GM18498 (cell line): ENCODE results near the gene HDGFL3.

Experiments used
- ATAC-seq: cut with Tn5 transposase; IDR thresholded peaks from one replicate; pipeline ENCODE4 v1.9.1; 2021; ENCODE audit warnings: mild to moderate bottlenecking, moderate library complexity; ENCODE audit not compliant: unreplicated experiment

HDGFL3 gene

DNA sequence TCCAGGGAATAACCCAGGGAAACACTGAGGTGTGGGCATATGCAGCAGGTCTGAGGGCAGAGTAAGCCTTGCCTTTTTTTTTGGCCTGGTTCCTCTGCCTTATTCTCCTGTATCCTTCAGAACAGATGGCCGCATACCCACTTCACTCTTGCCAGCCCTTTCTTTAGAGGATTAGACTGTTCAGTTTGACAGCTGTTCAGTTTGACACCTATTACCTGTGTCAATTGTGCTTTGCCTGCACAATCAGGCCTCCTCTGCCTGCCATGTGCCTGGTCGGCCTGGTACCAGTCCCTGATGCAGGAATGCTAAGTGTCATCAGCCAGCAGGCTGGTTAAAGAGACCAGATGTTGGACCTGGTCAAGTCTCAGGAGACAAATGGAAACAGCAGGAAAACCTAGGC is 77.8 kb downstream of the HDGFL3 start:
- ATAC-seq, result no peak

DNA sequence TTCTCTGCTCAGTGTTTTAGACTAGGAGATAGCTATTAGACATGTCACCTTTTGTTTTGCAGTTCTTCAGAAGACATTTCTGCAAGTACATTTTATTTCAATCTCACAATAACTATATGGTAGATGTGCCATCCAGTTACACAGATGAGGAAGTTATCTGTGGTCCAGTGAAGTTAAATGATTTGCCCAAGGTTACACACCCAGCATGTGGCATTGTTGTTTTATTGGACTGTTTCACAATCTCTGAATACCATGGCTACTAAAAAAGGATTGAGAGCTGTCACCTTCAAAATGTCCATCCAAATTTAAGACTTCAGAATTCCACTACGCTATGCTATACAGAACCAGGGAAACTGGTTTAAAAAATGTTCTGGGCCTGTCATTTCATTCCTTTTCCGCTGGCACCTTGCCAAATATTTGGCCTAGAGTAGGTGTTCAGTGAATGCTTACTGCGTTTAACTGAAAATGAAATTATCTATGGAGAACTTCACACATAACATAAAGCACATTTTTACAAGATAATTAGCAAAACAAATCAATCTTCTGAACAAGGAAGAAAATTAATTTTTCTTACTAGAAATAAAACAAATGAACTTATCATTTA is 80.0 kb downstream of the HDGFL3 start:
- ATAC-seq, result no peak

DNA sequence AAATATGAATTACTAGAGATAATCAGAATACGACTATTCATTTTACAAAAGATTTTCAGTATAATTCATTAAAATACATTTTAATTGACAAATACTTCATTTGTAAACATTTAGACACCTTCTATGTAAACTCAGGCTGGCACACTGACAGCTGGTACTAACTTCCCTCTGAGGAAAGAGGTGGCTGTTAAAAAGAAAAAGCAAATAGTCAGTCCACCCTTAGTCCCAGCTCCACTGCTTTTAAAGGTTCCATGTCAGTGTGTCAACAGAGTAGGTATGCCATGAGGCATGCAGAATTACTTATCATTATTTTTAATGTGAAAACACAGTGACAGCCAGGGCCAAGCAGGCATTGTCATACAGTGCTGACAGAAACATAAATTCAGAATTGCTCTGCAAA is 84.1 kb downstream of the HDGFL3 start:
- ATAC-seq, result no peak

DNA sequence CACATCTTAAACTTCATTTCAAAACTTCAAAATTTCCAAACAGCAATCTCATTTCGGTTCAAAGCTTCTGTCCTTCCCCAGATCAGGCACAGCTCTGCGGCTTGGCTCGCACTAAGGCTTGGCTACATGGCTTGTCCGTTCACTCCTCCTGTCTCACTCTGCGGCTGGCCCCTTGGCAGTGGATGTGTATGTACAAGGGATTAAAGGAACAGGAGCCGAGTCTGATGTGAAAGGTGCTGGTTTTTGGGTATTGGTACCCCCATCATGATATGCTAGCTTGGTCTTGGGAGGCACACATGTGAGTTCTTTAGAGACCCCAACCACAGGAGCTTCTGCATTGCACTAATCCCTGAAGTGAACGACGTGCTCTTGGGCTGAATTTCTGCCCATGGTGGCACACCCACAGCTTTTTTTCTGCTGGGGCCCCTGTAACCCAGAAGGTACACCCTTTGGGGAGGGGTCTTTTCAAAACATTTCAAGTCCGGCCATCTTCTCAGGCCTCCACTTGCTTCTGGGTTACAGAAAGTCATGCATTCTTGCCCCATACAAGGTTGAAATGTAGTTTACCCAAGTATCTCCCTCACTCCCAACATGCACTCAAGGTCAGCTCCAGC is 87.5 kb downstream of the HDGFL3 start:
- ATAC-seq, result no peak

DNA sequence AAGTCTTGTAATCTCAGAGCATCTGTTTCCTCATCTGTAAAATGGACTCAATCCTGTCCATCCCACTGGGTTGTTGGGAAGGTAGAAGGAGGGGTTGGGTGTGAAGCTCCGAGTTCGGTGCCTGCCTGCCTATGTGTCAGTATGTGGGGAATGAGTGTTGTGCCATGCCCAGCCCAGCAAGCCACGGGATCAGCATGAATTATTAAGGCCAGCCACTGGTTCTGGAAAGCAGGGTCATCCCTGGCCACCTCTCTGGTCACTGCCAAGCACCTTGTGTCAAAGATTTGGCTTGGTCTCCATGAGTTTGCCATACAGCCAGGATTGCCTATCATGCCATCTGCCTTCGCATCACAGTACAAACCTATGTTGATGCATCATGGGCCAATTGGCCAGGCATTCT is 88.7 kb downstream of the HDGFL3 start:
- ATAC-seq, result no peak

DNA sequence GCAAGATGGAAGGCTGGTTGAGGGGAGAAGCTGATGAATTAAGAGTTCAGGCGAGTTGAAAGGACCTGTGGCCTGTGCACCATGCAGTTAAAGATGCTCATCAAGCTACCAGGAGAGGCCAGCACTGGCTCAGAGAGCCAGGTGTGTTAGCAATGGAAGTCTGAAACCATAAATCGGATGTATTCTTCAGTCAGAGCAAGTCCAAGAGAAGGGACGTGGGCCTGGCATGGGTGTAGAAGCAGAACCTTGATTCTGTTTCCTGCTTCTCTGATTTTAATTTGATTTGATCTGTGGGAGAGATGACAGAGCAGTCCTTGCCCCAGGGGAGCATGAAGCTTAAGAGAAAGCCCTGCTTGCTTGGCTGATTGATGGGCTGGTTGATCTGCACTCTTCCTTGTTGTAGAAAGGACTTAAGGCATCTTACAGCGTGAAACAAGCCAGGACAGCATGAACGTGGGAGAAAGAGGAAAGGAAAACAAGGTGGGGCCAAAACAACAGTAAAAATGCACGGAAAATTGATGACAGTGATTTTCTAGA is 89.3 kb downstream of the HDGFL3 start:
- ATAC-seq, result no peak

DNA sequence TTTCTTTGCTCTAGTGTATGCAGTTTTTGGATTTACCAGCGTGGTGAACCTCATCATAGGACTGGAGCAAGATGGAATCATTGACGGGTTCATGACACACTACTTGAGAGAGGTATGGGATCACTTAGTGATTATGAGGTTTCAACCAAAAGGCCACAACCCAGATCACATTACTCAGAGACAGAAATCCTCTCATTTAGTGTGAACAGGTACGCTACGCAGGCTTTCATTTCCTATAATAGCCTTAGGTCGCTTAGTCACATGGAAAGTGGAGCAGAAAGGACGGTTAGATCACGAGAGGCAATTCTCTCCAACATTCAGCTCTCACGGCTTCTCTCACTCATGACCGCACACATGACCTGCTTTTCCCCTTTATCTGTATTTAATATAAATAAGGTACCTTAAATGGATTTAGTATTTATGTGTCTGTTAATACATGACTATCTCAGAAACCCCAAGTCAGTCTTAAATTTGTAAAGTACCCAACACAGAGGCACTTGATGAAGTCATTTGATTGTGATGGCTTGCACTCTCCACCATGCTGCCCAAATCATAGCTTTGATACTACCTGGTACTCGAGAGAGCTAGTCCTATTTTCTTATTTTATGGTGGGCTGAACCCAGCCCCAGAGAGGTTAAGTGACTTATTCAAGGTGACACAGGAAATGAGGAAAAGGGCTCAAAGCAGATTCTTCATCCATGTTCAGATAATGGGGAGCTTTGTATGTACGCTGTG is 91.6 kb downstream of the HDGFL3 start:
- peak; percentile 45 for ATAC-seq

DNA sequence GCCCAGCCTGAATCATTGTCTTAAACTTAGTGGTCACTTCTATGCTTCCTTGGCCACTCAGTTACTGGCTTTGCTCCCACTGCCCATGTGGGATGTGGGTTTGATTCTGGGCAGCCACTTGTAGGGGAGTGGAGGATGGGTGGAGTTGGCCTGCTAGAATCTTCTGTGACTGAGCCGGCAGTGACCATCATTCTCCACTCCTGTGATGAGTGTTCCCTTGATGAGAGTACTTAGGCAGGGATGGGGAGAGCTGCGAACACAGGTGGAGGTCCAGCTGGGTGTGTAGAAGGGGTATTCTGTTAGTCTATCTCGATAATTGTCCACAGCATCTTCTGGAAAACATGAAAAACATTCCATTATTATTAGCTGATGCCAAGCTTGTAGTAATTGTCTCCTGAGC is 92.2 kb downstream of the HDGFL3 start:
- no peak for ATAC-seq

DNA sequence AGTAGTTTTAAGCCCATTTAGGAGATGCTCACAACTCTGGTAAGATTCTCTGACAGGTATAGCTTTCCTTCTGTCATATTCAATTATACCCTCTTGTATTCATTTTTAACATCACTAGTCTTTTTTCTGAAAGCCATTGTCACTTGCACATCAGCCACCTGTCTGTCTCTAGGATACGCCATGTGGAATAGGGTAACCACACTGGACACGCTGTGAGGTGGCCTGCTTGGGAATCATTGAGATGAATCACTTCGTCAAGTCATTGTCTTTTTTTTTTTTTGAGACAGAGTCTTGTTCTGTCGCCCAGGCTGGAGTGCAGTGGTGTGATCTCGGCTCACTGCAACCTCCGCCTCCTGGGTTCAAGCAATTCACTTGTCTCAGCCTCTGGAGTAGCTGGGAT is 92.8 kb downstream of the HDGFL3 start:
- no peak for ATAC-seq

DNA sequence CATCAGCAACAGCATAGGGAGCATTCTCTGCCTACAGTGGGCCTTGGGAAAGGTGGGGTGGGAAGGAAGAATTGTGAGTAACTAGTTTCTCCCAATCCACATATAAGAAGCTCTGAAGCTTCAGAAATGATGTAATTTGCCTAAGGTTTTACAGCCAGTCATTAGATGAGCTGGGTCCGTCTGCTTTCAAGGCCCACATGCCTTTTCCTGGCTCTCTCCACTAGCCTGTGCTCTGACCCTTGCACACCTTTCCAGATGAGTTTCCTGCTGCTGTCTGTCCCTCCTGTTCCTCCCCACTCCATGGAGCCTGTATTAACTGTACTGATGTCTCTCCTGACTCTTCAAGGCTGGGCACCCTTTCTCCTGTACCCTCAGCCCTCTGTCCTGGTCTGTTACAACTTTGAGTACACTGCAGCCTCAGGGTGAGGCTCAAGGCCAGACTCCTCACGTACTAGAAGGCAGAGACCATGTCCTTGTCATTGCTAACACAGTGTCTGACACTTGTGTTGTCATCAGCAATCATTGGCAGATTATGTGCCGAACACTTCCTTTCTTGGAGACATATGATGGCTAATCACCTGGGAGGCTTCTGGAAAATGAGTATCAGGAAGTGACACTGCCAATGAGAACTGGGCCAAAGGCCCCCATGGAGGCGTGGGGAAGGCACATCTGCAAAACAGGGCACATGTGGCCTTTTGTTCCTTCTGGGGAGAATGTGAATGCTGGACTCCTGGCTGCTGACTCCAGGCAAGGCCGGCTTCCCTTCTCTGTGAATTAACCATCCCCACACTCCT is 93.5 kb downstream of the HDGFL3 start:
- no peak for ATAC-seq

DNA sequence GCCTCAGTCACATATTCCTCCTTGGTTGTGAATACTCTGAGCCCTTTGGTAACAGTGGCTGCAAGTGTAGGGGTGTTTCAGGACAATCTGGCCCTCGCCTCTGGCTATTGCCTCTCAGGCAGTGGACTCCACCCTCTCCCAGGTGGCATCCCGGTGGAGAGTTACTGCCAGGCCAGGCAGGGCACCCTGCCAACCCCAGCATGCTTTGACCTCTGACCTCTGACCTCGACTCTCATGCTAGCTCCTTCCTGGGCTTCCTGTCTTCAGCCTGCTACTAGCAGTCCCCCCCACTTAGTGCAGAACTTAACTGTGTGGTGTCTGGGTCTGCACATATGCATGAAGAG is 94.7 kb downstream of the HDGFL3 start:
- ATAC-seq, result no peak

DNA sequence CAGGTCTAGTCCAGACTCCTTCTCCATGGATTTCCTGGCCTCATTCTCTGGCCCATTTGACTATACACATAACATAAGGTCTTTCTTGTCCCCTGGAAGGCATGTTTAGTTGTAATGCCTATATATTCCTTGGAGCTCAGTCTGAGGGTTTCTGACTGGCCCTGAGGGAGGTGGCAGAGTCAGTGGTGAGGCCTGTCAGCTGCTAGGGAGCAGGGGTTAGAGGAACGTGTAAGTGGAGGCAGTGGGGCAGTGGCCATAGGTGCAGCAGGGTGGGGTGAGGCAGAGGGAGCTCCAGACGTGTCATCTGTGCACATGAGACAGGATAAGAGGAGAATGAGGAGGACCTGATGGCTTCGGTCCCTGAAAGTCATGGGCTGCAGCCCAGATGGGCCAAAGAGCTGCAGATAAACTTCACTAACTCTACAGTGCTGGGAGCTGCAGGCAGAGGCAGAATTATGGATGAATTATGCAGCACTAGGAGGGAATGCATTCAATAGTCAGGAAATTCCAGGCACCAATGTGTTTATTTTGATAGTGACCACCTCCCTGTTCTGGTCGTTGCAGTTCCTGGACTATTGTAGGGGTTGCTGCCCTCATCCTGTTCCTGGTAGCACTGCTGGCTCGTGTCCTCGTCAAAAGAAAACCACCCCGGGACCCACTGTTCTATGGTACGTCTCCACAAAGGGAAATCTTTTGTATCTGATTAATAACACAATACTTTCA is 95.2 kb downstream of the HDGFL3 start:
- no peak for ATAC-seq

DNA sequence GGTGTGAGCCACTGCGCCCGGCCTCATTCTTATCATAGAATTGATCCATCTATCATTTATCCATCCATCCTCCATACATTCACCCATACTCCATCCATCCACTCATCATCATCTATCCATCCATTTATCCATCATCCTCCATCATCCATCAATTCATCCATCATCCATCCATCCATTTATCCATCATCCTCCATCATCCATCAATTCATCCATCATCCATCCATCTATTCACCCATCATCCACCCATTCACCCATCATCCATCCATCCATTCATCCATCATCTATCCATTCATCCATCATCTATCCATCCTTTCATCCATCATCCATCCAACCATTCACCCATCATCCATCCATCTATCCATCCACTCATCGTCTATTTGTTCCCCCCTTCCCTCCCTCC is 96.5 kb downstream of the HDGFL3 start:
- no peak for ATAC-seq

DNA sequence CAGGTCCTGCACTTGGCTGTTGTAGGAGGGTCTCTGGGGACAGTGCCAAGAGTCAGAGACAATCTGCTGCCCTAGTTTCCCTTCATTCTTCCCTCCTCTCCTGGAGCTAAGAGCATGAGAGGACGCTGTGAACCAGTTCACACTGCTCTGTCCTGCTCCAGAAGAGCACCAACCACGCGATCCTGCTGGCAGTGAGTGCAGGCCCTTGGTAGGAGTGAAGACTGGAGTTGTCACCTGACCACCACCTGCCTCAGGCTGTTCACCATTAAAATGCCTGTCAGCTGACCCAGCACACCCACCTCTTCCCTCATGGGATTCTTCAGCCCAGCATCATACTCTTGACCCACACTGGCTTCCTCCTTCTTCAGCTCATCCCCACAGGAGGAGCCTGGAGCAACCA is 97.2 kb downstream of the HDGFL3 start:
- ATAC-seq, result no peak

DNA sequence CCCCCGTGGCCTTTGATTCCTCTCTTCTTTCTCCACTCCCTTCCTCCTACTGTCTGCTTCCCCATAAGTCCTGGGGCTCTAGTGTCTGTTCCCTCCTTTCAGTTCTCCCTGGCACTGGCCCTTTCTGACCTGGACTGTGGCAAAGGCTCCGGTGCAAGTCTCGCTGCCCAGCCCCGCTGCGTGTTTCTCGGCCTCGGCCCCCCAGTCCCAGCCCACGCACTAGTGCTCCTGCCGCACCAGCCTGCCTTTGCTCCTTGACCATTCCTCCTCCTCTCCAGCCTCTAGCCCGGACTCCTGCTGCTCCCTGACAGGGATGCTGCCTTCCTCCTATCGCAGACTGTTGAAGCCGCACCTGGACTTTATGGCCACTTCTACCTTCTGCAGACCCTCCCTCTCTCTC is 98.1 kb downstream of the HDGFL3 start:
- no peak for ATAC-seq

DNA sequence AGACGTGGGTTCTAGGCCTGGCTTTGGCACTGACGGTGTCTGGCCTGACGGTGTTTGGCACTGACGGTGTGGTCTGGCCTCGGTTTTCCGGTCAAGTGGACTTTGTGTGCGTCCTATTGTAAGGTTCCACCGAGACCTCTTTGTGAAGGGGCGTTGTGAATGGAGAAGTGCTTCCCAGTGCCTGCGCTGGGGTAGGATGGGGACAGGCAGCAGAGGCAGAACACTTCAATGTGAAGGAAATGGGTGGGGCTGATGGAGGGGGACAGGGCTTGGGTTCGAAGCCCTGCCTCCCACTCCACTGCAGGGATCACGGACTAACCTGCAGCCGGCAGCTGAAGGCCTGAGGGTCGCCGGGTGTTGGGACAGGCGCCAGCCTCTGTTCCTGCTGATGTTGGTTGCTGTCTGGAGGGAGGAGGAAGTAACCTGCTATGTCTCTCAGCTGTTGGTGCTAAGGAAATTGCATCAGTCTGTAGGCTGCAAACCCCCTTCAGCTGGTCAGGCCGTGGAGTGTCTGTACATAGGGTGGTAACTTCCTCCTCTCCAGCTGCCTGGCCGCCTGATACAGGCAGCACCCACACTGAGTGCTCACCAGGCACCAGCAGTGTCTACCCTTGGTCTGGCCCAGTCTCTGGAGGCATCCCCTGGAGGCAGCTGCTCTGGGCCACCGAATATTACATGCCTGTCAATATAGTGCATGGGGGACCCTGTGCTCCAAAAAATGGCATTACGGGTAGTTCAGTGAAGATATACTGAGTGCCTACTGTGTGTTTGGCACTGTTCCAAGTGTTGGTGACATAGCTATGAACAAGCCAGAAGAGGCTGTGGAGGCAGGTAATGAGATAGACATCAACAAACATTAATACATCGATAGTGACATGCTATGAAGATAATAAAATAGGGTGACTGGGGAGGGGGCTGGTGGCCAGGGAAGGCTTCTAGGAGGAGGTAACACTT is 99.1 kb downstream of the HDGFL3 start:
- ATAC-seq, result peak; percentile 47

DNA sequence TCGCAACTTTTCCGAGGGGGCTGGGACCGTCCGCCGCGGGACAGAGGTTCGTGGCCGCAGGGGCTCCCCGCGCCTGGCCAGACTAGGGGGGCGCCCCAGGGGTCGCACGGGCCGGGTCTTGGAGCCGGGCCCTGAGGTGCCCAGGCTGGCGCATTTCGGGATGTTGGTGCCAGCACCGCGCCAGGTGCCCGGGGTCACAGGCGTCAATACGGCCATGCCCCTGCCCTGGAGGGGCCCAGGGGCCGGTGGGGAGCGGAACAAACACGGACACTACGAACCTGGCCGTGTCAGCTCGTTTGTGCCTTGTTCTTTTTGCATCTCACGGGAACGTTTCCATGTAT is 99.8 kb downstream of the HDGFL3 start:
- peak; percentile 16 for ATAC-seq

DNA sequence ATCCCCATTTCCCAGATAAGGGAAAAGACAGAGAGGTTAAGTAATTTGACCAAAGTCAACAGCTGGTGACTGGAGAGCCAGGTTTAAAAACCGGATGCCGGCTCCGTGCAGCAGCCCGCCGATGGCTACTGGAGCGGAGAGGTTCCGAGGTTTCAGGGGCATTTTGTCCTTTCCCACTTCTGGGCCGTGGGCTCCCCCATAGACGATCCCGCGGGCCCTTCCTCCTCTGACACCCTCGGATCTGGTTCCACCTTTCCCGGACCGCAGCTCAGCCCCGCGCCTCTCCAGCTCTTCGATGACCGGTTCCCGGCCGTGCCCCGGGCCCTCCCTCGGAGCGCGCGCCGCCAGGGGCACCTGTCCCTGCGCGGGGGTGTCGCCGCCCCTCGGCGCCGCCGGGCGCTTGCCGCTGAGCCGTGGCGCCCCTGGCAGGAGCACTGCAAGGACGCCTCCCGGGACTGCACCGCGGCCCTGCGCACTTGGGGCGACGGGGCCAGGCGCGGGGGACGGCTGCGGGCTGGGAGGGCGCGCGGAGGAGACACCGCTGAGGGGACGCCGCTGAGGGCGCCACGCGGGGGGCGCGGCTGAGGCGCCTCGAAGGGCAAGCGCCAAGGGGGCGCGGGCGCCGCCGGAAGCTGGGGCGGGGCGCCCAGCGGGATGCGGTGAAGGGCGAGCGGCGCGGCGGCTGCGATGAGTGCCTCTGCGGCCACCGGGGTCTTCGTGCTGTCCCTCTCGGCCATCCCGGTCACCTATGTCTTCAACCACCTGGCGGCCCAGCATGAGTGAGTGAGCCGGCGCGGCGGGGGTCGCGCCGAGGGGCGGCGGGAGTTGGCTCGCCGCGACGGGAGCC is 100.4 kb downstream of the HDGFL3 start, which contains the start of gene TM6SF1:
Gene TM6SF1 (plus strand): TSS at position 652 of the 847 bp plus-strand sequence. CDS start 36 bp downstream, at position 688.
- peak; percentile 41 for ATAC-seq

DNA sequence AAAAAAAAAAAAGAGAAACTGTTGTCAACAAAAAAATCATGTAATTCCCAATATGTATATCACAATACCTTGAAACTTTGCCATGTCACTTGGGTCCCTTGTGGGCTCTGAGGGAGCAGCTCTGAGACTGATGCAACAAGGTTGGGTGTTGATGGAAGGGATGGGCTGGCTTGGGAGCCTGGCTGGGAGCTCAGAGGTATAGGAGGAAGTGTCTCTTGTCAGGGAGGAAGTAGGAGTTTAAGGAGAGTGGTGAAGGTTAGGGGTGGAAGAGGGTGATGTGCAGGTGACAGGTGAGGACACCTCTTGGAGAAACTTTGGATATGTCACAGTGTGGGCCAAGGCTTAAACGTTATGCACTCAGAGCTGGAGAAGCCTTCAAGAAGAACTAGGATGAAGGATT is 102.2 kb downstream of the HDGFL3 start:
- no peak for ATAC-seq
